Measurements from ENCODE around the gene TOMM22.

TOMM22 gene

GRCh38 chr22:38727123-38727522 lies 45.4 kb downstream of the TOMM22 start:
- no peak for TF ChIP-seq MAX (IDR thresholded peaks at IDR 0.05; ENCODE audit: low read depth, low read length)
- no peak for DNase-seq (ENCODE audit: low read depth)
- H3K4me3 ChIP-seq (ENCODE audit: low read depth, low read length): no peak overlapping the region

- no peak for DNase-seq (ENCODE audit: low read depth)
- TF ChIP-seq MAX (IDR thresholded peaks at IDR 0.05; ENCODE audit: low read depth, low read length) (no peak), MYC (IDR thresholded peaks at IDR 0.05; ENCODE audit: low read depth, low read length) (no peak)
- H3K4me3 ChIP-seq (ENCODE audit: low read depth, low read length): no peak overlapping the region
These were observed 46.0 kb downstream of the TOMM22 start for GRCh38 chr22:38727530-38728451.

- DNase-seq (ENCODE audit: low read depth): no peak
- no peak overlapping the region for H3K4me3 ChIP-seq (ENCODE audit: low read depth, low read length)
- TF ChIP-seq MYC (IDR thresholded peaks at IDR 0.05; ENCODE audit: low read depth, low read length) (no peak), CTCF (IDR thresholded peaks at IDR 0.05; ENCODE audit: low read depth, low read length) (no peak), POLR2A (IDR thresholded peaks at IDR 0.05; ENCODE audit: extremely low read depth, insufficient read length) (no peak), MAX (IDR thresholded peaks at IDR 0.05; ENCODE audit: low read depth, low read length) (no peak)
These were observed 47.4 kb downstream of the TOMM22 start for GRCh38 chr22:38728871-38729796.

GRCh38 chr22:38729946-38730345 lies 48.2 kb downstream of the TOMM22 start:
- DNase-seq (ENCODE audit: low read depth): no peak
- H3K4me3 ChIP-seq (ENCODE audit: low read depth, low read length): no peak overlapping the region
- no peak for TF ChIP-seq POLR2A (IDR thresholded peaks at IDR 0.05; ENCODE audit: extremely low read depth, insufficient read length)
- no peak for TF ChIP-seq MYC (IDR thresholded peaks at IDR 0.05; ENCODE audit: low read depth, low read length)
- no peak for TF ChIP-seq CTCF (IDR thresholded peaks at IDR 0.05; ENCODE audit: low read depth, low read length)
- no peak for TF ChIP-seq MAX (IDR thresholded peaks at IDR 0.05; ENCODE audit: low read depth, low read length)

- no peak overlapping the region for H3K4me3 ChIP-seq (ENCODE audit: low read depth, low read length)
- TF ChIP-seq MAX (IDR thresholded peaks at IDR 0.05; ENCODE audit: low read depth, low read length): no peak
- TF ChIP-seq MYC (IDR thresholded peaks at IDR 0.05; ENCODE audit: low read depth, low read length): no peak
- no peak for TF ChIP-seq CTCF (IDR thresholded peaks at IDR 0.05; ENCODE audit: low read depth, low read length)
- DNase-seq (ENCODE audit: low read depth): no peak
These were observed 48.7 kb downstream of the TOMM22 start for GRCh38 chr22:38730411-38730871.

GRCh38 chr22:38731703-38732161 lies 50.0 kb downstream of the TOMM22 start:
- DNase-seq (ENCODE audit: low read depth): no peak
- TF ChIP-seq MYC (IDR thresholded peaks at IDR 0.05; ENCODE audit: low read depth, low read length): no peak
- TF ChIP-seq POLR2A (IDR thresholded peaks at IDR 0.05; ENCODE audit: extremely low read depth, insufficient read length): no peak
- TF ChIP-seq CTCF (IDR thresholded peaks at IDR 0.05; ENCODE audit: low read depth, low read length): no peak
- no peak for TF ChIP-seq MAX (IDR thresholded peaks at IDR 0.05; ENCODE audit: low read depth, low read length)
- no peak overlapping the region for H3K4me3 ChIP-seq (ENCODE audit: low read depth, low read length)
